ENCODE results near the gene SCYGR4. TPM values are rescaled to one million over a fixed set of nuclear protein-coding genes. Genes with fewer than 3 reads are reported as not detected.
A peak's percentile ranks its signal among the peaks of the same experiment; 100 is the strongest.

The SCYGR4 gene
- not detected for polyA plus RNA-seq (2012; ENCODE audit: missing spikeins)

- FAIRE-seq (no peak), DNase-seq (ENCODE audit: insufficient read length) (no peak)
- TF ChIP-seq POLR2AphosphoS5 (IDR thresholded peaks at IDR 0.05; ENCODE audit: low read depth, low read length), result no peak
- no peak for TF ChIP-seq POLR2A (IDR thresholded peaks at IDR 0.05; ENCODE audit: low read depth, low read length)
- TF ChIP-seq TAF1 (IDR thresholded peaks at IDR 0.05; ENCODE audit: borderline replicate concordance, low read depth, low read length), result no peak
Measured at GRCh38 chr2:227617316-227618230, at the start of gene SCYGR4. SCYGR4 (plus strand) TSS chr2:227617498; CDS start chr2:227617498, 0 bp downstream.

GRCh38 chr2:227568852-227569169 is 48.5 kb upstream of the SCYGR4 start:
- no peak for FAIRE-seq
- TF ChIP-seq POLR2AphosphoS5 (IDR thresholded peaks at IDR 0.05; ENCODE audit: low read depth, low read length), result no peak
- no peak for TF ChIP-seq TAF1 (IDR thresholded peaks at IDR 0.05; ENCODE audit: borderline replicate concordance, low read depth, low read length)
- no peak for TF ChIP-seq POLR2A (IDR thresholded peaks at IDR 0.05; ENCODE audit: low read depth, low read length)
- DNase-seq (ENCODE audit: insufficient read length), result no peak

GRCh38 chr2:227570615-227571014 is 46.7 kb upstream of the SCYGR4 start:
- TF ChIP-seq POLR2A (IDR thresholded peaks at IDR 0.05; ENCODE audit: low read depth, low read length) (no peak), POLR2AphosphoS5 (IDR thresholded peaks at IDR 0.05; ENCODE audit: low read depth, low read length) (no peak), TAF1 (IDR thresholded peaks at IDR 0.05; ENCODE audit: borderline replicate concordance, low read depth, low read length) (no peak)
- DNase-seq (ENCODE audit: insufficient read length), result no peak
- FAIRE-seq, result no peak

GRCh38 chr2:227576110-227576509 is 41.2 kb upstream of the SCYGR4 start:
- DNase-seq (ENCODE audit: insufficient read length) (no peak), FAIRE-seq (no peak)
- no peak for TF ChIP-seq TAF1 (IDR thresholded peaks at IDR 0.05; ENCODE audit: borderline replicate concordance, low read depth, low read length)
- TF ChIP-seq POLR2A (IDR thresholded peaks at IDR 0.05; ENCODE audit: low read depth, low read length), result no peak
- no peak for TF ChIP-seq POLR2AphosphoS5 (IDR thresholded peaks at IDR 0.05; ENCODE audit: low read depth, low read length)

GRCh38 chr2:227576812-227577211 is 40.5 kb upstream of the SCYGR4 start:
- FAIRE-seq, result no peak
- DNase-seq (ENCODE audit: insufficient read length), result no peak

GRCh38 chr2:227577555-227577954 is 39.7 kb upstream of the SCYGR4 start:
- TF ChIP-seq POLR2AphosphoS5 (IDR thresholded peaks at IDR 0.05; ENCODE audit: low read depth, low read length) (no peak), TAF1 (IDR thresholded peaks at IDR 0.05; ENCODE audit: borderline replicate concordance, low read depth, low read length) (no peak), POLR2A (IDR thresholded peaks at IDR 0.05; ENCODE audit: low read depth, low read length) (no peak)
- DNase-seq (ENCODE audit: insufficient read length), result no peak
- no peak for FAIRE-seq

More at GRCh38 chr2:227576812-227577211, 40.5 kb upstream of the SCYGR4 start:
- TF ChIP-seq POLR2A (IDR thresholded peaks at IDR 0.05; ENCODE audit: low read depth, low read length) (no peak), TAF1 (IDR thresholded peaks at IDR 0.05; ENCODE audit: borderline replicate concordance, low read depth, low read length) (no peak), POLR2AphosphoS5 (IDR thresholded peaks at IDR 0.05; ENCODE audit: low read depth, low read length) (no peak)

GRCh38 chr2:227578642-227579041 is 38.7 kb upstream of the SCYGR4 start:
- no peak for TF ChIP-seq POLR2AphosphoS5 (IDR thresholded peaks at IDR 0.05; ENCODE audit: low read depth, low read length)
- no peak for TF ChIP-seq POLR2A (IDR thresholded peaks at IDR 0.05; ENCODE audit: low read depth, low read length)
- DNase-seq (ENCODE audit: insufficient read length), result no peak
- peak; percentile 9 for FAIRE-seq

GRCh38 chr2:227579791-227580190 is 37.5 kb upstream of the SCYGR4 start:
- no peak for TF ChIP-seq POLR2A (IDR thresholded peaks at IDR 0.05; ENCODE audit: low read depth, low read length)
- TF ChIP-seq TAF1 (IDR thresholded peaks at IDR 0.05; ENCODE audit: borderline replicate concordance, low read depth, low read length), result no peak
- TF ChIP-seq POLR2AphosphoS5 (IDR thresholded peaks at IDR 0.05; ENCODE audit: low read depth, low read length), result no peak
- no peak for DNase-seq (ENCODE audit: insufficient read length)
- FAIRE-seq, result no peak

- TF ChIP-seq TAF1 (IDR thresholded peaks at IDR 0.05; ENCODE audit: borderline replicate concordance, low read depth, low read length), result no peak
- TF ChIP-seq POLR2A (IDR thresholded peaks at IDR 0.05; ENCODE audit: low read depth, low read length), result no peak
- TF ChIP-seq POLR2AphosphoS5 (IDR thresholded peaks at IDR 0.05; ENCODE audit: low read depth, low read length), result no peak
- FAIRE-seq (no peak), DNase-seq (ENCODE audit: insufficient read length) (no peak)
Measured at GRCh38 chr2:227582369-227582768, 34.9 kb upstream of the SCYGR4 start.

- peak; percentile 42 for FAIRE-seq
- no peak for DNase-seq (ENCODE audit: insufficient read length)
- no peak for TF ChIP-seq POLR2AphosphoS5 (IDR thresholded peaks at IDR 0.05; ENCODE audit: low read depth, low read length)
- no peak for TF ChIP-seq POLR2A (IDR thresholded peaks at IDR 0.05; ENCODE audit: low read depth, low read length)
- no peak for TF ChIP-seq TAF1 (IDR thresholded peaks at IDR 0.05; ENCODE audit: borderline replicate concordance, low read depth, low read length)
Measured at GRCh38 chr2:227592694-227593387, 24.5 kb upstream of the SCYGR4 start.

GRCh38 chr2:227595797-227596196 is 21.5 kb upstream of the SCYGR4 start:
- TF ChIP-seq POLR2A (IDR thresholded peaks at IDR 0.05; ENCODE audit: low read depth, low read length) (no peak), POLR2AphosphoS5 (IDR thresholded peaks at IDR 0.05; ENCODE audit: low read depth, low read length) (no peak), TAF1 (IDR thresholded peaks at IDR 0.05; ENCODE audit: borderline replicate concordance, low read depth, low read length) (no peak)
- DNase-seq (ENCODE audit: insufficient read length), result no peak
- FAIRE-seq, result no peak
